SH-SY5Y (cell line): ENCODE data around the gene CD47.

Experiments used
- GATA2 ChIP-seq: IDR thresholded peaks from 2 replicates; pipeline ENCODE4 v1.6.1; 2011; ENCODE audit warnings: mild to moderate bottlenecking, low read depth, low read length
- GATA3 ChIP-seq: IDR thresholded peaks from 2 replicates; pipeline ENCODE4 v1.6.1; 2011; ENCODE audit warnings: low read depth, mild to moderate bottlenecking, low read length, moderate library complexity

CD47 gene

GRCh38 chr3:108124337-108125152 lies 33.7 kb upstream of the CD47 start:
- TF ChIP-seq GATA2: no peak

- TF ChIP-seq GATA3 (no peak), GATA2 (no peak)
Measured at GRCh38 chr3:108123326-108123725, 32.5 kb upstream of the CD47 start.

GRCh38 chr3:108122276-108122675 lies 31.4 kb upstream of the CD47 start:
- TF ChIP-seq GATA2 (no peak), GATA3 (no peak)

GRCh38 chr3:108119398-108120104 lies 28.7 kb upstream of the CD47 start:
- no peak for TF ChIP-seq GATA3
- no peak for TF ChIP-seq GATA2

GRCh38 chr3:108118038-108118768 lies 27.4 kb upstream of the CD47 start:
- TF ChIP-seq GATA2: no peak
- TF ChIP-seq GATA3: no peak

- TF ChIP-seq GATA3 (no peak), GATA2 (no peak)
Measured at GRCh38 chr3:108117241-108117775, 26.5 kb upstream of the CD47 start.

- TF ChIP-seq GATA3: no peak
- TF ChIP-seq GATA2: no peak
Measured at GRCh38 chr3:108114423-108115065, 23.7 kb upstream of the CD47 start.

GRCh38 chr3:108113975-108114374 lies 23.1 kb upstream of the CD47 start:
- TF ChIP-seq GATA3 (no peak), GATA2 (no peak)

GRCh38 chr3:108110934-108111333 lies 20.1 kb upstream of the CD47 start:
- TF ChIP-seq GATA2: no peak
- TF ChIP-seq GATA3: no peak

GRCh38 chr3:108108416-108108815 lies 17.6 kb upstream of the CD47 start:
- TF ChIP-seq GATA3: no peak
- TF ChIP-seq GATA2: no peak

- TF ChIP-seq GATA3 (no peak), GATA2 (no peak)
Measured at GRCh38 chr3:108106449-108106848, 15.6 kb upstream of the CD47 start.

GRCh38 chr3:108106031-108106430 lies 15.2 kb upstream of the CD47 start:
- TF ChIP-seq GATA2 (no peak), GATA3 (no peak)

GRCh38 chr3:108103886-108104797 lies 13.3 kb upstream of the CD47 start:
- TF ChIP-seq GATA3 (no peak), GATA2 (no peak)
